WTC11 (cell line): ENCODE data around the gene DNLZ. TPM values are rescaled to one million over a fixed set of nuclear protein-coding genes. Genes with fewer than 3 reads are reported as not detected.

Experiments used
- ATAC-seq: fragments of 200-7000 bp; cut with Tn5 transposase; 2 replicates; pipeline ENCODE4 v1.10.0; 2021; ENCODE audit warnings: mild to moderate bottlenecking, moderate library complexity
- CTCF ChIA-PET: fragments of 300-600 bp; sonication (Branson Sonifier 250); formaldehyde crosslinking; loops from one replicate; lab custom pipeline; 2021; ENCODE audit warnings: antibody characterized with exemption; lab: Charles Lee
- POLR2A ChIA-PET: fragments of 350-600 bp; sonication (Branson Sonifier 250); formaldehyde crosslinking; loops from one replicate; lab custom pipeline; 2021; ENCODE audit warnings: antibody characterized with exemption; lab: Charles Lee
- DNase-seq: peaks from one replicate; pipeline ENCODE4 v3.0.0; 2021; ENCODE audit warnings: low spot score
- H3K27ac Mint-ChIP-seq: 2 replicates; pipeline ENCODE4 v1.8.0; 2021; ENCODE audit warnings: mixed read lengths
- H3K27me3 Mint-ChIP-seq: 2 replicates; pipeline ENCODE4 v1.8.0; 2021; ENCODE audit warnings: low read depth, mild to moderate bottlenecking, moderate library complexity, mixed read lengths
- H3K36me3 Mint-ChIP-seq: 2 replicates; pipeline ENCODE4 v1.8.0; 2021; ENCODE audit warnings: mixed read lengths
- H3K4me1 Mint-ChIP-seq: 2 replicates; pipeline ENCODE4 v1.8.0; 2022; ENCODE audit warnings: mixed read lengths
- H3K4me3 Mint-ChIP-seq: 2 replicates; pipeline ENCODE4 v1.8.0; 2021; ENCODE audit warnings: mild to moderate bottlenecking, moderate library complexity, mixed read lengths
- H3K9me3 Mint-ChIP-seq: 2 replicates; pipeline ENCODE4 v1.8.0; 2021; ENCODE audit warnings: mixed read lengths
- ATF1 ChIP-seq: sonication (generic); formaldehyde crosslinking; IDR thresholded peaks from 2 replicates; pipeline ENCODE4 v1.8.1; 2023; ENCODE audit warnings: mild to moderate bottlenecking, moderate library complexity, missing genetic modification reagents
- CBFB ChIP-seq: sonication (generic); formaldehyde crosslinking; IDR thresholded peaks from 2 replicates; pipeline ENCODE4 v1.8.1; 2022; ENCODE audit warnings: mild to moderate bottlenecking, low read depth, missing genetic modification reagents
- GABPB1 ChIP-seq: sonication (generic); formaldehyde crosslinking; IDR thresholded peaks from 2 replicates; pipeline ENCODE4 v1.8.1; 2023; ENCODE audit warnings: mild to moderate bottlenecking, missing genetic modification reagents
- HMGA2 ChIP-seq: fragments of 250-450 bp; sonication (Bioruptor Pico); IDR thresholded peaks from 2 replicates; pipeline ENCODE4 v1.4.0; 2021; ENCODE audit warnings: mild to moderate bottlenecking, moderate library complexity
- JUN ChIP-seq: sonication (generic); formaldehyde crosslinking; IDR thresholded peaks from 2 replicates; pipeline ENCODE4 v1.8.0; 2023; ENCODE audit warnings: mild to moderate bottlenecking, missing genetic modification reagents
- PRRX2 ChIP-seq: fragments of 250-450 bp; sonication (Bioruptor Pico); IDR thresholded peaks from 2 replicates; pipeline ENCODE4 v1.8.0; 2021; ENCODE audit warnings: mild to moderate bottlenecking
- ZNF232 ChIP-seq: sonication (generic); formaldehyde crosslinking; IDR thresholded peaks from 2 replicates; pipeline ENCODE4 v1.8.0; 2022; ENCODE audit warnings: mild to moderate bottlenecking, missing genetic modification reagents
- ZNF423 ChIP-seq: fragments of 250-450 bp; sonication (Bioruptor Pico); IDR thresholded peaks from 2 replicates; pipeline ENCODE4 v2.1.2; 2022; ENCODE audit warnings: mild to moderate bottlenecking, moderate library complexity
- total RNA-seq: library from RNA; stranded (reverse); gene quantifications from 3 replicates; pipeline ENCODE4 v1.2.3, GENCODE V29; 2021
- TF ChIP-seq, protein P1 (sequence below): sonication (generic); formaldehyde crosslinking; IDR thresholded peaks from 2 replicates; pipeline ENCODE4 v1.8.0; 2022; ENCODE audit warnings: missing genetic modification reagents
- TF ChIP-seq, protein P2 (sequence below): sonication (generic); formaldehyde crosslinking; IDR thresholded peaks from 2 replicates; pipeline ENCODE4 v1.8.0; 2023; ENCODE audit warnings: missing genetic modification reagents, mild to moderate bottlenecking, borderline replicate concordance
- TF ChIP-seq, protein P3 (sequence below): sonication (generic); formaldehyde crosslinking; IDR thresholded peaks from 2 replicates; pipeline ENCODE4 v1.8.0; 2022; ENCODE audit warnings: mild to moderate bottlenecking, missing genetic modification reagents
- TF ChIP-seq, protein P4 (sequence below): sonication (generic); formaldehyde crosslinking; IDR thresholded peaks from 2 replicates; pipeline ENCODE4 v1.8.1; 2022; ENCODE audit warnings: low read depth, missing genetic modification reagents, borderline replicate concordance
- TF ChIP-seq, protein P5 (sequence below): sonication (generic); formaldehyde crosslinking; IDR thresholded peaks from 2 replicates; pipeline ENCODE4 v1.8.0; 2022; ENCODE audit warnings: mild to moderate bottlenecking, missing genetic modification reagents
- TF ChIP-seq, protein P6 (sequence below): sonication (generic); formaldehyde crosslinking; IDR thresholded peaks from 2 replicates; pipeline ENCODE4 v1.8.1; 2023; ENCODE audit warnings: mild to moderate bottlenecking, missing genetic modification reagents, moderate library complexity
- TF ChIP-seq, protein P7 (sequence below): sonication (generic); formaldehyde crosslinking; IDR thresholded peaks from 2 replicates; pipeline ENCODE4 v1.8.1; 2022; ENCODE audit warnings: missing genetic modification reagents, borderline replicate concordance

The DNLZ gene
- total RNA-seq, 1 experiment from 2014 or later, result 17.2 TPM

DNA sequence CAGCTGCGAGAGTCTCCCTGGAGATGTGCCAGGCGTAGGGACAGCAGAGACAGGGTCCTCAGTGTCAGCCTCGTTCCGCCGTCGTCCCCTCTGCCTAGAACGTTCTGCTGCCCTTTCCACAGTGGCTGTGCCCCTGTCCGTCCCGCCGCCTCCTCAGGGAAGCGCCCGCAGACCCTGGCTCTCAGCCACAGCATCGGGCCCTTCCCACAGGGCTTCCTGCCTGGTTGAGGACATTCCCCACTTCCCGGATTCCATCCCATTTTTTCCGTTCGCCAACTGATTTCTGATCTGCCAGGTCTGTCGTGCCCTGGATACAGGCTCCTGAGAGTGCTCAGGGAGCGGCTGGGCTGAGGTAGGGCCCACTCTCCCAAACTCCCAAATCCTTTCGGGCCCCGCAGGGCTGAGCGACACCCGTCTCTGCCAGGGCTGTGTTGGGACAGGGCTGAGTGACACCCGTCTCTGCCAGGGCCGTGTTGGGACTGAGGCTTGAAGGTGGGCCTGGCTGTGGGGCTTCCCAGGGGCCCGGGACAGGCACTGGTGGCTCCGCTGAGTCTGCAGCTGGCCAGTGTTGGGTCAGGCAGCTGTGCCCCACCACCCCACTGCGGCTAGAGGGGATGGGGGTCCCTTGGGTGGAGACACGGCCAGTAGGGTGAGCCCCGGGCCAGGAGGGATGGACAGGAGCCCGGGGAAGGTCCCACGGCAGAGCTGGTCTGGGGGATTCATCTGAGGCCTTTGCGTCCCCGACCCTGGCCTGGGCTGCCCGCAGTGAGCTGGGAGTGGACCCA is 15.9 kb downstream of the DNLZ start:
- peak overlapping the region; percentile 32; the same call in 1 of the 2 replicates for H3K27ac Mint-ChIP-seq
- ATAC-seq (no peak), DNase-seq (no peak)
- no peaks in the 10 kb centered on the region for H3K36me3 Mint-ChIP-seq
- ChIA-PET CTCF (interaction anchor here (1.1 to 2.5 kb wide), 2 partner anchors 15 to 16 kb away, joined by 3 to 41 read pairs; partner anchors contain the start of gene DNLZ), POLR2A (no interaction called here)
- H3K4me1 Mint-ChIP-seq, result no peaks in the 10 kb centered on the region
- no peak overlapping the region for H3K4me3 Mint-ChIP-seq
- H3K27me3 Mint-ChIP-seq, result no peaks in the 10 kb centered on the region
- no peaks in the 10 kb centered on the region for H3K9me3 Mint-ChIP-seq
- TF ChIP-seq ZNF423, result no peak
- TF ChIP-seq, protein P1, sequence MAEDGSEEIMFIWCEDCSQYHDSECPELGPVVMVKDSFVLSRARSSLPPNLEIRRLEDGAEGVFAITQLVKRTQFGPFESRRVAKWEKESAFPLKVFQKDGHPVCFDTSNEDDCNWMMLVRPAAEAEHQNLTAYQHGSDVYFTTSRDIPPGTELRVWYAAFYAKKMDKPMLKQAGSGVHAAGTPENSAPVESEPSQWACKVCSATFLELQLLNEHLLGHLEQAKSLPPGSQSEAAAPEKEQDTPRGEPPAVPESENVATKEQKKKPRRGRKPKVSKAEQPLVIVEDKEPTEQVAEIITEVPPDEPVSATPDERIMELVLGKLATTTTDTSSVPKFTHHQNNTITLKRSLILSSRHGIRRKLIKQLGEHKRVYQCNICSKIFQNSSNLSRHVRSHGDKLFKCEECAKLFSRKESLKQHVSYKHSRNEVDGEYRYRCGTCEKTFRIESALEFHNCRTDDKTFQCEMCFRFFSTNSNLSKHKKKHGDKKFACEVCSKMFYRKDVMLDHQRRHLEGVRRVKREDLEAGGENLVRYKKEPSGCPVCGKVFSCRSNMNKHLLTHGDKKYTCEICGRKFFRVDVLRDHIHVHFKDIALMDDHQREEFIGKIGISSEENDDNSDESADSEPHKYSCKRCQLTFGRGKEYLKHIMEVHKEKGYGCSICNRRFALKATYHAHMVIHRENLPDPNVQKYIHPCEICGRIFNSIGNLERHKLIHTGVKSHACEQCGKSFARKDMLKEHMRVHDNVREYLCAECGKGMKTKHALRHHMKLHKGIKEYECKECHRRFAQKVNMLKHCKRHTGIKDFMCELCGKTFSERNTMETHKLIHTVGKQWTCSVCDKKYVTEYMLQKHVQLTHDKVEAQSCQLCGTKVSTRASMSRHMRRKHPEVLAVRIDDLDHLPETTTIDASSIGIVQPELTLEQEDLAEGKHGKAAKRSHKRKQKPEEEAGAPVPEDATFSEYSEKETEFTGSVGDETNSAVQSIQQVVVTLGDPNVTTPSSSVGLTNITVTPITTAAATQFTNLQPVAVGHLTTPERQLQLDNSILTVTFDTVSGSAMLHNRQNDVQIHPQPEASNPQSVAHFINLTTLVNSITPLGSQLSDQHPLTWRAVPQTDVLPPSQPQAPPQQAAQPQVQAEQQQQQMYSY, result peak; percentile 83

DNA sequence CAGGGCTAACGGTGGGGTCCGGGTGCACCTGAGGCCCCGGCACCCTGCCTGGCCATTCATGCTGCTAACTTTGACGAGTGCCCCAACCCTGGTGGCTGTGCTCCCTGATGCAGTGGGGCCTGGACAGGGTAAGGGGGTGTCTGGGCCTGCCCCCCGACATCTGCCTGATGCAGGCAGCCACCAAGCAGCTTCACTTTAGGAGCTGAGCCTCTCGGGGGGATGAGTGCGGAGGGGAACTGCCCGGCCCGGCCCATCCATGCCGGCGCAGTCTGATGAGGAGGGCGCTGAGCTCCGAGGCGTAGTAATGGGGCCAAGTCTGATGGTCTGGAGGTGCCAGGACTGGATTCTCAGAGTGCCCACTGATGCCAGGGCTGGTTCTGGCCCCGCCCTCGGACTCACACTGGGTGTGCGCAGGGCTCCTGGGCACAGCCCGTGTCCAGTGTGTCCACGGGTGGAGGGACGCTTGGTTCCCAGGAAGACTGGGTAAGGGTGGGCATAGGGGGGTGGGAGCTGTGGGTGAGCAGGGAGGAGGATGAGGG is 16.5 kb downstream of the DNLZ start:
- DNase-seq, result no peak
- ATAC-seq, result no peak
- Mint-ChIP-seq H3K9me3 (no peaks in the 10 kb centered on the region), H3K4me3 (no peak overlapping the region), H3K36me3 (no peaks in the 10 kb centered on the region), H3K27ac (no peak overlapping the region), H3K4me1 (no peaks in the 10 kb centered on the region), H3K27me3 (no peaks in the 10 kb centered on the region)
- CTCF ChIA-PET, result interaction anchor here (2.5 kb wide), 1 partner anchor 17 kb away, joined by 41 read pairs; the partner anchor contains the start of gene DNLZ
- POLR2A ChIA-PET, result no interaction called here
- TF ChIP-seq, protein P2, sequence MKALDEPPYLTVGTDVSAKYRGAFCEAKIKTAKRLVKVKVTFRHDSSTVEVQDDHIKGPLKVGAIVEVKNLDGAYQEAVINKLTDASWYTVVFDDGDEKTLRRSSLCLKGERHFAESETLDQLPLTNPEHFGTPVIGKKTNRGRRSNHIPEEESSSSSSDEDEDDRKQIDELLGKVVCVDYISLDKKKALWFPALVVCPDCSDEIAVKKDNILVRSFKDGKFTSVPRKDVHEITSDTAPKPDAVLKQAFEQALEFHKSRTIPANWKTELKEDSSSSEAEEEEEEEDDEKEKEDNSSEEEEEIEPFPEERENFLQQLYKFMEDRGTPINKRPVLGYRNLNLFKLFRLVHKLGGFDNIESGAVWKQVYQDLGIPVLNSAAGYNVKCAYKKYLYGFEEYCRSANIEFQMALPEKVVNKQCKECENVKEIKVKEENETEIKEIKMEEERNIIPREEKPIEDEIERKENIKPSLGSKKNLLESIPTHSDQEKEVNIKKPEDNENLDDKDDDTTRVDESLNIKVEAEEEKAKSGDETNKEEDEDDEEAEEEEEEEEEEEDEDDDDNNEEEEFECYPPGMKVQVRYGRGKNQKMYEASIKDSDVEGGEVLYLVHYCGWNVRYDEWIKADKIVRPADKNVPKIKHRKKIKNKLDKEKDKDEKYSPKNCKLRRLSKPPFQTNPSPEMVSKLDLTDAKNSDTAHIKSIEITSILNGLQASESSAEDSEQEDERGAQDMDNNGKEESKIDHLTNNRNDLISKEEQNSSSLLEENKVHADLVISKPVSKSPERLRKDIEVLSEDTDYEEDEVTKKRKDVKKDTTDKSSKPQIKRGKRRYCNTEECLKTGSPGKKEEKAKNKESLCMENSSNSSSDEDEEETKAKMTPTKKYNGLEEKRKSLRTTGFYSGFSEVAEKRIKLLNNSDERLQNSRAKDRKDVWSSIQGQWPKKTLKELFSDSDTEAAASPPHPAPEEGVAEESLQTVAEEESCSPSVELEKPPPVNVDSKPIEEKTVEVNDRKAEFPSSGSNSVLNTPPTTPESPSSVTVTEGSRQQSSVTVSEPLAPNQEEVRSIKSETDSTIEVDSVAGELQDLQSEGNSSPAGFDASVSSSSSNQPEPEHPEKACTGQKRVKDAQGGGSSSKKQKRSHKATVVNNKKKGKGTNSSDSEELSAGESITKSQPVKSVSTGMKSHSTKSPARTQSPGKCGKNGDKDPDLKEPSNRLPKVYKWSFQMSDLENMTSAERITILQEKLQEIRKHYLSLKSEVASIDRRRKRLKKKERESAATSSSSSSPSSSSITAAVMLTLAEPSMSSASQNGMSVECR (CRISPR knock-in tag), result no peak

DNA sequence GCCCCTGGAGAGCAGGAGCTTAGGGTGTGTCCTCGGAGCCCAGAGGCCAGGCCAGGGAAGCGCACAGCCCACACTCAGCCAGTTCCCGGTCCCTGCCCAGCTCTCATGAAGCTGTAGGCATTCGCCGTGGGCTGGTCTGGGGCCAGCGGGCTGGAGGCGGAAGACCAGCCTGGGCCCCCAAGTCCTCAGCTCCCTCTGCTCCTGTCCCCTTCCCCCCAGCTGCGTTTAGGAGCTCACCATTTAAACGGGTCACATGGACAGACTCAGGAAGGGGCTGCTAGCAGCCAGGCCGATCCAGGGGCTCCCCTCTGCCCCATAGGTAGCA is 17.4 kb downstream of the DNLZ start:
- Mint-ChIP-seq H3K9me3 (no peaks in the 10 kb centered on the region), H3K27ac (no peak overlapping the region), H3K36me3 (no peaks in the 10 kb centered on the region), H3K27me3 (no peaks in the 10 kb centered on the region), H3K4me1 (no peaks in the 10 kb centered on the region), H3K4me3 (no peak overlapping the region)
- DNase-seq (no peak), ATAC-seq (peak; percentile 1; the same call in 1 of the 2 replicates)
- no peak for TF ChIP-seq ZNF232 (CRISPR knock-in tag)
- no peak for TF ChIP-seq JUN (CRISPR knock-in tag)
- TF ChIP-seq, protein P3, sequence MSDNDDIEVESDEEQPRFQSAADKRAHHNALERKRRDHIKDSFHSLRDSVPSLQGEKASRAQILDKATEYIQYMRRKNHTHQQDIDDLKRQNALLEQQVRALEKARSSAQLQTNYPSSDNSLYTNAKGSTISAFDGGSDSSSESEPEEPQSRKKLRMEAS (CRISPR knock-in tag), result no peak
- TF ChIP-seq HMGA2, result no peak
- TF ChIP-seq, protein P4, sequence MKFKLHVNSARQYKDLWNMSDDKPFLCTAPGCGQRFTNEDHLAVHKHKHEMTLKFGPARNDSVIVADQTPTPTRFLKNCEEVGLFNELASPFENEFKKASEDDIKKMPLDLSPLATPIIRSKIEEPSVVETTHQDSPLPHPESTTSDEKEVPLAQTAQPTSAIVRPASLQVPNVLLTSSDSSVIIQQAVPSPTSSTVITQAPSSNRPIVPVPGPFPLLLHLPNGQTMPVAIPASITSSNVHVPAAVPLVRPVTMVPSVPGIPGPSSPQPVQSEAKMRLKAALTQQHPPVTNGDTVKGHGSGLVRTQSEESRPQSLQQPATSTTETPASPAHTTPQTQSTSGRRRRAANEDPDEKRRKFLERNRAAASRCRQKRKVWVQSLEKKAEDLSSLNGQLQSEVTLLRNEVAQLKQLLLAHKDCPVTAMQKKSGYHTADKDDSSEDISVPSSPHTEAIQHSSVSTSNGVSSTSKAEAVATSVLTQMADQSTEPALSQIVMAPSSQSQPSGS (CRISPR knock-in tag), result no peak
- TF ChIP-seq CBFB, result no peak
- TF ChIP-seq, protein P5, sequence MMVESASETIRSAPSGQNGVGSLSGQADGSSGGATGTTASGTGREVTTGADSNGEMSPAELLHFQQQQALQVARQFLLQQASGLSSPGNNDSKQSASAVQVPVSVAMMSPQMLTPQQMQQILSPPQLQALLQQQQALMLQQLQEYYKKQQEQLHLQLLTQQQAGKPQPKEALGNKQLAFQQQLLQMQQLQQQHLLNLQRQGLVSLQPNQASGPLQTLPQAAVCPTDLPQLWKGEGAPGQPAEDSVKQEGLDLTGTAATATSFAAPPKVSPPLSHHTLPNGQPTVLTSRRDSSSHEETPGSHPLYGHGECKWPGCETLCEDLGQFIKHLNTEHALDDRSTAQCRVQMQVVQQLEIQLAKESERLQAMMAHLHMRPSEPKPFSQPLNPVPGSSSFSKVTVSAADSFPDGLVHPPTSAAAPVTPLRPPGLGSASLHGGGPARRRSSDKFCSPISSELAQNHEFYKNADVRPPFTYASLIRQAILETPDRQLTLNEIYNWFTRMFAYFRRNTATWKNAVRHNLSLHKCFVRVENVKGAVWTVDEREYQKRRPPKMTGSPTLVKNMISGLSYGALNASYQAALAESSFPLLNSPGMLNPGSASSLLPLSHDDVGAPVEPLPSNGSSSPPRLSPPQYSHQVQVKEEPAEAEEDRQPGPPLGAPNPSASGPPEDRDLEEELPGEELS (CRISPR knock-in tag), result no peak
- TF ChIP-seq, protein P6, sequence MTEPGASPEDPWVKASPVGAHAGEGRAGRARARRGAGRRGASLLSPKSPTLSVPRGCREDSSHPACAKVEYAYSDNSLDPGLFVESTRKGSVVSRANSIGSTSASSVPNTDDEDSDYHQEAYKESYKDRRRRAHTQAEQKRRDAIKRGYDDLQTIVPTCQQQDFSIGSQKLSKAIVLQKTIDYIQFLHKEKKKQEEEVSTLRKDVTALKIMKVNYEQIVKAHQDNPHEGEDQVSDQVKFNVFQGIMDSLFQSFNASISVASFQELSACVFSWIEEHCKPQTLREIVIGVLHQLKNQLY (CRISPR knock-in tag), result no peak
- no peak for TF ChIP-seq PRRX2 (CRISPR knock-in tag)
- no peak for TF ChIP-seq ATF1
- TF ChIP-seq, protein P7, sequence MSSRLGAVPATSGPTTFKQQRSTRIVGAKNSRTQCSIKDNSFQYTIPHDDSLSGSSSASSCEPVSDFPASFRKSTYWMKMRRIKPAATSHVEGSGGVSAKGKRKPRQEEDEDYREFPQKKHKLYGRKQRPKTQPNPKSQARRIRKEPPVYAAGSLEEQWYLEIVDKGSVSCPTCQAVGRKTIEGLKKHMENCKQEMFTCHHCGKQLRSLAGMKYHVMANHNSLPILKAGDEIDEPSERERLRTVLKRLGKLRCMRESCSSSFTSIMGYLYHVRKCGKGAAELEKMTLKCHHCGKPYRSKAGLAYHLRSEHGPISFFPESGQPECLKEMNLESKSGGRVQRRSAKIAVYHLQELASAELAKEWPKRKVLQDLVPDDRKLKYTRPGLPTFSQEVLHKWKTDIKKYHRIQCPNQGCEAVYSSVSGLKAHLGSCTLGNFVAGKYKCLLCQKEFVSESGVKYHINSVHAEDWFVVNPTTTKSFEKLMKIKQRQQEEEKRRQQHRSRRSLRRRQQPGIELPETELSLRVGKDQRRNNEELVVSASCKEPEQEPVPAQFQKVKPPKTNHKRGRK (CRISPR knock-in tag), result no peak
- no peak for TF ChIP-seq GABPB1 (CRISPR knock-in tag)
- CTCF ChIA-PET, result interaction anchor here (0.8 to 2.5 kb wide), 17 partner anchors 8 to 382 kb away, joined by 3 to 41 read pairs (median 3); partner anchors contain the start of genes CARD9, DNLZ and SNAPC4
- POLR2A ChIA-PET, result interaction anchor here (0.8 kb wide), 1 partner anchor 17 kb away, joined by 3 read pairs; the partner anchor contains the start of gene DNLZ
